HG03175 (cell line): ENCODE measurements around the gene CYSLTR2.
"Not testable (repeated sequence)": the region's sequence is repeated elsewhere in the genome, so short reads cannot be mapped to it uniquely, and the experiment has no call there.

Experiments used
- ATAC-seq: cut with Tn5 transposase; IDR thresholded peaks from one replicate; pipeline ENCODE4 v1.9.1; 2021; ENCODE audit warnings: mild to moderate bottlenecking, moderate library complexity; ENCODE audit not compliant: unreplicated experiment

The CYSLTR2 gene

GRCh38 chr13:48687249-48687648 lies 33.5 kb downstream of the CYSLTR2 start:
- ATAC-seq = no peak

- ATAC-seq = no peak
Observed at GRCh38 chr13:48693998-48694397, 40.3 kb downstream of the CYSLTR2 start.

GRCh38 chr13:48695776-48696175 lies 42.0 kb downstream of the CYSLTR2 start:
- ATAC-seq = no peak

DNA sequence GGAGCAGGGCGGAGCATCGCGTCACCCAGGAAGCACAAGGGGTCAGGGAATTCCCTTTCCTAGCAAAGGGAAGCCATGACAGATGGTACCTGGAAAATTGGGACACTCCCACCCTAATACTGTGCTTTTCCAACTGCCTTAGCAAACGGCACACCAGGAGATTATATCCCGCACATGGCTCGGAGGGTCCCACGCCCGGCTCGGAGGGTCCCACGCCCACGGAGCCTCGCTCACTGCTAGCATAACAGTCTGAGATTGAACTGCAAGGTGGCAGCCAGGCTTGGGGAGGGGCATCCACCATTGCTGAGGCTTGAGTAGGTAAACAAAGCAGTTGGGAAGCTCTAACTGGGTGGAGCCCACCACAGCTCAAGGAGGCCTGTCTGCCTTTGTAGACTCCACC lies 42.9 kb downstream of the CYSLTR2 start:
- ATAC-seq = not testable (repeated sequence)

GRCh38 chr13:48707405-48707804 lies 53.7 kb downstream of the CYSLTR2 start:
- ATAC-seq = no peak

DNA sequence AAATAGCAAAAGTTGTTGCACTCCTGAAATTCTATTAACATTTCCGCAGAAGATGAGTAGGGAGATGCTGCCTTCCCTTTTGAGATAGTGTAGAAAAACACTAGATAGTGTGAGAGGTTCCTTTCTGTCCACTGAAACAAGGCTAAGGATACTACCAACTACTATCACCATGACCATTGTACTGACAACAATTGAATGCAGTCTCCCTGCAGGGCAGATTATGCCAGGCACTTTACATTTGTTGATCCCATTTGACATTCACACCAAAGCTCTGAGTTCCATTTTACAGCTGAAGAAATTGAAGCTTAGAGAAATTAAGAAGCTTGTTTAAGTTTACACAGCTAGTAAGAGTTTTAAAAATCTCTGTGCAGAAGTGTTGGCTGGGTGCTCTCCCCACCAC lies 55.0 kb downstream of the CYSLTR2 start:
- ATAC-seq = no peak

DNA sequence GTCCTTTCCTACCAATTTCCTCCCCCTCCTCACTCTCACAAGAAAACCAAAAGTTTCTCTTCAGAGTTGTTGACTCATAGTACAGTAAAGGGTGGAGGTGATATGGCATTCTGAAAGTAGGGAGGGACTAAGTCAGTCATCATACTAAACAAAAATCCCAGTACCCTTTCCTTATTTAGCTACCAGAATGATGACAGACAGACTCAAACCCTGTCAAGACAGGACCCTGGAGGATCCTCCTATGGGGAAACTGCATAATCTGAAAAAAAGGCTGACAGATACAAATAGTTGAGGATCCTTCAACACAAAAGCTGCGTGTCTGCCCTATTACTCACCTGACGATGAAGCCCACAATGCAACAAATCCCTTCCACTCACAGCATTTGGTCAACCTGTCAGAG lies 55.5 kb downstream of the CYSLTR2 start:
- no peak for ATAC-seq

DNA sequence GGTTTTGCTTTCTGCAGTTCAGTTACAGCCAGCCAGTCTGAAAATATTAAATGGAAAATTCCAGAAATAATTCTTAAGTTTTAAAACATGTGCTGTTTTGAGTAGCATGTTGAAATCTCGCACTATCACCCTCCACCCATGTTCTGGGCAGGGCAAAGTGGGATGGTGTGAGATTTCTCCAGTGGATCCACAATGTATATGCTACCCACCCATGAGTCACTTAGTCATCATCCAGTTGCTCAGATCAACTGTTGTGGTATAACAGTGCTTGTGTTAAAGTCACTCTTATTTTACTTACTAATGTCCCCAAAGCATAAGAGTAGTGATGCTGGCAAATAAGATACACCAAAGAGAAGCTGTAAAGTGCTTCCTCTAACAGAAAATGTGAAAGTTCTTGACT lies 56.4 kb downstream of the CYSLTR2 start:
- ATAC-seq = no peak

GRCh38 chr13:48712141-48712540 lies 58.4 kb downstream of the CYSLTR2 start:
- no peak for ATAC-seq

DNA sequence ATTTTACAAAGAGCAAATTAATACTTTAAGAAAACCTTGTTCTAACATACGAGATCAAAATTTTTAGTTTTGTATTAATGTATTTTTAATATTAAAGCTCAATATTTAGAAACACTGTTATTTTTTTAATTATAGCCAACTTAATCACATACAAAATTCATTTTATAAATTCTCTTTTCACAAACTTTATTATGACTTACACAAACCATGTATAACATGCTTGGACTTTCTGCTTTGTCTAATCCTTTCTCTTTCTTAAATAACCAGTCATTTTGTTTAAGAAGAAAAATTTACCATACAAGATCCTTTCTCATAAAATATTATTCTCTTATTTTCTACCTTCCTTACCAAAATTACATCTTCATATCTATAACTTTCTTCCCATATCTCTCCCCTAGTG lies 62.2 kb downstream of the CYSLTR2 start:
- no peak for ATAC-seq

GRCh38 chr13:48720621-48721020 lies 66.9 kb downstream of the CYSLTR2 start:
- ATAC-seq = no peak

DNA sequence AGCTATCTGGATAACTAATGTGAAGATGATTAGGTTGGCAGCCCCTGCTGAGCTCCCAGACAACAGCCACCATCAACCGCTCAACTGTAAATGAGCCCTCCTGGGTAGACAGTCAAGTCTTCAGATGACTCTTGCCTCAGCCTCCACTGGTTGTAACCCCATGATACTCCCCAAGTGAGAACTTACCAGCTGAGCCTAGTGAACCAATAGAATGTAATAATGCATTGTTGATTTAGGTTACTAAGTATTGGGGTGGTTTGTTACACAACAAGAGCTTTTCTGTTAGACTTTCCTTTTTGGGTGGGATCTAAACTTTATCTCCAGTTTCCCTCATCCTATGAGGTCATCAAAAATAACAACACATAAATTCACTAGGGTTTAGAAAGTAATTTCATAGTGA lies 69.4 kb downstream of the CYSLTR2 start:
- ATAC-seq = no peak

- no peak for ATAC-seq
Observed at GRCh38 chr13:48725271-48725670, 71.5 kb downstream of the CYSLTR2 start.

- no peak for ATAC-seq
Observed at GRCh38 chr13:48726711-48727110, 73.0 kb downstream of the CYSLTR2 start.

DNA sequence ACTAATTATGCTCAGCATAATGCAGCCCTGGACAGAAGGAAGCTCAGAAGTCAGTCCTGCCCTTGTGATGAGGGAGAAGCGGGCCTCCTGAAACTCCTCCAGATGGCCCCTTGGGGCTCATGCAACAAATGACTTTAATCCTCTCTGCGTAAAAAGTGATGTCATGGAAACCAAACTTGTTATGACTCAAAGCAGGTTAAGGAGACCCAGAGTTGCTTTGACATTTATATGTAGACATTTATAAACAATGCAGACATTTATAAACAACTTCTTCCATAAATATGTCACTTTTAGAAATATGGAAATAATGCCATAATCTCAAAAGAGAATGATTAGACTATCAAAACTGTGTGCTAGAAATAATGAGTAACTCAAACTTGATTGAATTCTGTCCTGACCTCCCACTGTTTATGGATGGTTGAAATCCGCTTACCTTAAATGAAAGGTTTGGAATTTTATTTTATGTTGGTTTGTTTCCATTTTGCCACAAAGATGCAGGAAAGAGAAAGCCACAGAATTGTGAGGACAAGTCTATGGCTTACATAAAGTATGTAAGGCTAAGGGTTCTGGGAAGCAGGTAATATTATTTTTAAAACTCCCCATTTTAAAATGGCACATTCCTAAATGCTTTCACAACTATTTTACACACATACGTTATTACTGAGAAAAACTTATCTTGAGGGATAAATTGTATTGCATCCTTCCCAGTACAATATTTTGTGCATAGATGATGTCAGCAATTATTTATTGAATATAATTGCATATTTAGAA lies 73.7 kb downstream of the CYSLTR2 start:
- no peak for ATAC-seq

GRCh38 chr13:48728226-48728625 lies 74.5 kb downstream of the CYSLTR2 start:
- ATAC-seq = no peak

GRCh38 chr13:48728876-48729275 lies 75.1 kb downstream of the CYSLTR2 start:
- no peak for ATAC-seq

DNA sequence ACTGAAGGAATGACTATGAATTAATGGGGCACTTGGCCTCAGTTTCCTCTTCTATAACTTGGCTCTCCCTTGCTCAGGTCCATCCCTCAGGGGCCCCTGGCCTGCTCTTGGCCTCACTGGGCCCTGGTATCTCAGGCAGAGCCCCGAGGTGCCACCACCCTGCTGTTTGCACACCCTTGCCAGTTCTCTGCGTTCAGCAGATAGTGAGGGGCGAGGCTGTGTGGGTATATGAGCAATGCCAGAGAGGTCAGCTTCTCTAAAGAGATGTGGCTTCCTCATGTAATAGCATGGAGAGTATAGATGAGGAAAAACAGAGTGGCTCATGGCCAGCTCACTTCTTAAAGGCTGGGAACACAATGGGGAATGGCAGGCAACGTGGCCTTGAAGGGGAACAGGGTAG lies 76.1 kb downstream of the CYSLTR2 start:
- no peak for ATAC-seq

- ATAC-seq = no peak
Observed at GRCh38 chr13:48731001-48731658, 77.4 kb downstream of the CYSLTR2 start.

DNA sequence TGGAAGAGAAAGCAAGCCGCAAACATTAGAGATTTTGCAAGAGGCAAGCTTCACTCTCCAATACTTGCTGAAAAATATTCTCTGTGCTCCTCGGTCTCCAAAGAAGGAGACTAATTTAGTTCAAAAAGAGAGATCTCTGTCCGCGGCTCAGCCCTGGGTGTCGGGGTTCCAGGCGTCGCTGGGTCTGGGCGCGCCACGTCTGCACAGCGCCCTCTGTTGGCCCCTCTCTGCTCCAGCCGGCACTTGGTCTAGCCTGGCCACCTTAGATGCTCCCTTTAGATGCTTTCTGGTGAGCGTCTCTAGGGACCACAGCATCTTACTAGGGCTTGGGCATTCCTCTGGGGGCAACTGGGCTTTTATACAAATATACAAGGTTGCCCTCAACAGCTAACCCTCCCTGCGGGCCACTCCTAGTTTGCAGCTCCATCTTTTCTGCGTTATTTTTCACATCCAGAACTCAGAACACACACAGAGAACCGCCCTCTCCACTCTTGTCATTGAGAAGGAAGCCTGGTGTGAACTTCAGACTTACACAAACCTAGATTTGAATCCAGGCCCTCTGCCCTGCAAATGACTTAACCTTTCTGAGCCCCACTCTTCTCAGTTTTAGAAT lies 78.3 kb downstream of the CYSLTR2 start:
- ATAC-seq = no peak

- no peak for ATAC-seq
Observed at GRCh38 chr13:48733739-48734335, 80.1 kb downstream of the CYSLTR2 start.

DNA sequence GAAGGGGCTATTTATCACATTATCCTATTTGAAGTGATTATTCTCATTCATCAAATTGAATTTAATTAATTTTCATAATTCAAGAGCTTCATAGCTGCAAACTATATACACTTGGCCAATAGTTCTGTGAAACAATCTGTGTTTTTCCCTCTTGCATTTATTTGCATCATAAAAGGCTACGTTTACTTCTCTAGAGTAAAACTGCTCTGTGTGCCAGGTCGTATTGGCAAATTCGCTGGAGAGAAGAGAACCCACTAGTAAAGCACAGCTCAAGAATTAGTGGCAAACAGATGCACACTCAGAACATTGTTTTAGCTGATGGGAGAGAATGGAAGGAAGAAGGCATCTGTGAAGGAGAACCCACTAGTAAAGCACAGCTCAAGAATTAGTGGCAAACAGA lies 81.8 kb downstream of the CYSLTR2 start:
- ATAC-seq = no peak
